Activated gamma-delta T cell treated with anti-CD3 and anti-CD28 coated beads, Interleukin-2, amount 50 U/mL, for 16 hours (primary cell): ENCODE data around the gene CD2AP.
"Not testable (repeated sequence)": the region's sequence is repeated elsewhere in the genome, so short reads cannot be mapped to it uniquely, and the experiment has no call there.

Experiments
- DNase-seq: peaks from one replicate; pipeline ENCODE4 v3.0.0-alpha.2; 2020; ENCODE audit warnings: low read depth

CD2AP gene, protein sequence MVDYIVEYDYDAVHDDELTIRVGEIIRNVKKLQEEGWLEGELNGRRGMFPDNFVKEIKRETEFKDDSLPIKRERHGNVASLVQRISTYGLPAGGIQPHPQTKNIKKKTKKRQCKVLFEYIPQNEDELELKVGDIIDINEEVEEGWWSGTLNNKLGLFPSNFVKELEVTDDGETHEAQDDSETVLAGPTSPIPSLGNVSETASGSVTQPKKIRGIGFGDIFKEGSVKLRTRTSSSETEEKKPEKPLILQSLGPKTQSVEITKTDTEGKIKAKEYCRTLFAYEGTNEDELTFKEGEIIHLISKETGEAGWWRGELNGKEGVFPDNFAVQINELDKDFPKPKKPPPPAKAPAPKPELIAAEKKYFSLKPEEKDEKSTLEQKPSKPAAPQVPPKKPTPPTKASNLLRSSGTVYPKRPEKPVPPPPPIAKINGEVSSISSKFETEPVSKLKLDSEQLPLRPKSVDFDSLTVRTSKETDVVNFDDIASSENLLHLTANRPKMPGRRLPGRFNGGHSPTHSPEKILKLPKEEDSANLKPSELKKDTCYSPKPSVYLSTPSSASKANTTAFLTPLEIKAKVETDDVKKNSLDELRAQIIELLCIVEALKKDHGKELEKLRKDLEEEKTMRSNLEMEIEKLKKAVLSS

GRCh38 chr6:47477497-47478232, at the start of gene CD2AP:
TSS of gene CD2AP (plus strand) at chr6:47477789. CDS start at chr6:47478245, 456 bp downstream.
- peak; percentile 82 for DNase-seq

DNA sequence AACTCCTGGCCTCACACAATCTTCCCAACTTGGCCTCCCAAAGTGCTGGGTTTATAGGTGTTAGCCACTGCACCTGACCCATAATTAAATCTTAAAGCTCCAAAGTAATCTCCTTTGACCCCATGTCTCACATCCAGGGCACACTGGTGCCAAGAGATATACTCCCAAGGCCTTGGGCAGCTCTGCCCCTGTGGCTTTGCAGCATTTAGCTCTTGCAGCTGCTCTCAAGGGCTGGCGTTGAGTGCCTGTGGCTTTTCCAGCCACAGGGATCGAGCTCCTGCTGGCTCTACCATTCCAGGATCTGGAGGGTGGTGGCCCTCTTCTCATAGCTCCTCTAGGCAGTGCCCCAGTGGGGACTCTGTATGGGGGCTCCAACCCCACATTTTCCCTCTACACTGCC, 49.3 kb upstream of the CD2AP start:
- no peak for DNase-seq

DNA sequence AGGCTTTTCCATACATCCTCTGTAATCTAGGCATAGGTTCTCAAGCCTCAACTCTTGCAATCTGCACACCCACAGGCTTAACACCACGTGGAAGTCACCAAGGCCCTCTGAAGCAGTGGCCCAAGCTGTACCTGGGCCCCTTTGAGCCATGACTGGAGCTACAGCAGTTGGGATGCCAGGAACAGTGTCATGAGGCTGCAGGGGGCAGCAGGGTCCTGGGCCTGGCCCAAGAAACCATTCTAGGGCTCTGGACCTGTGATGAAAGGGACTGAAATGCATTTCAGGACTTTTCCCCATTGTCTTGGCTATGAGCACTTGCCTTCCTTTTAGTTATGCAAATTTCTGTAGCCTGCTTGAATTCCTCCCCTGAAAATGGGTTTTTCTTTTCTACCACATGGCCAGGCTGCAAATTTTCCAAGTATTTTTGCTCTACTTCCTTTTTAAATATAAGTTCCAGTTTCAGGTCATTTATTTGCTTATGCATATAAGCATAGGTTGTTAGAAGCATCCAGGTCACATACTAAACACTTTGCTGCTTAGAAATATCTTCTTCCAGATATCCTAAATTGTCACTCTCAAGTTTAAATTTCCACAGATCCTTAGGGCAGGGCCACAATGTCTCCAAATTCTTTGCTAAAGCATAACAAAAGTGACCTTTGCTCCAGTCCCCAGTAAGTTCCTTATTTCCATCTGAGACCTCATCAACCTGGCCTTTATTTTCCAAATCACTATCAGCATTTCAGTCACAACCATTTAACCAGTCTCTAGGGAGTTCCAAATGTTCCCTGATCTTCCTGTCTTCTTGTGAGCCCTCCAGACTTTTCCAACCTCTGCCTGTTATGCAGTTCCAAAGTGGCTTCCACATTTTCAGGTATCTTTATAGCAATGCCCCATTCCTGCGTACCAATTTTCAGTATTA, 48.6 kb upstream of the CD2AP start:
- DNase-seq, result no peak

DNA sequence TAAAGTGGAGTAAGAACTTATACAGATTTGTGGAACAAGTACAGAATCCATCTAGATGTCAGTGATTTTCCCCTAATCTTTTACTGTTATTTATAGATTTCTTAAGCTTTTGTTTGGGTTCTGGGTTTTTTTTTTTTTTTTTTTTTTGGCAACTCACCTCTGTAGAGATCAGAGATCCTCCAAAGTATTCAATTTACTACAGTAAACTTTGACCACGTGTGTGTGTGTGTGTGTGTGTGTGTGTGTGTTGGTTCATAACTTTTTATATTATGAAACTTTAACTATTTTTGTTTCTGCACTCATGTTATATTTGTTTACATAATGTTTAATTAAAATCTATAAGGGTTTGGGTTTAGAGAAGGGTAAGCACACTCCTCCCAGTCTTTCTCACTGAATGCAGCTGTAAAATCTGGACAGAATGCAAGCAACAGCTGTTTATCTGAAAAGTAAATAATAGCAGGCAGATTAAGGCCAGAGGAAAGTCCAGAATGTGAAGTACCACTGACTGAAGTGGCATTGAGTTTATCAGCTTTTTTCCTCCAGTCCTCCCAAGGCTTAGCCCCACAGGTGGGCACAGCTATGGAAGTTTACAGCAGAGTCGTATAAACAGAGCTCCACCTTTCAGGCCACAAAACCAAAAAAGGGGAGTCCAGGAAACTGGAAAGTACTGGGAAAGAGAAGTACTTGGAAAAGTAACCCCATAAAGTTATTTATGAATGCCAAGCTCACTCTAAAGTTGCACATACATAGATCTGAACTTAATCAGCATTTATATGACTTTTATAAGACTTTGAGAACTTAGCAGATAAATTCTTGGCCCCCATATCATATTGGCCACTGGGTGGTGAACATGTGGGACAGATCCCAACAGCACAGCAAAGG, 43.0 kb upstream of the CD2AP start:
- no peak for DNase-seq

GRCh38 chr6:47435254-47435612, 42.4 kb upstream of the CD2AP start:
- no peak for DNase-seq

DNA sequence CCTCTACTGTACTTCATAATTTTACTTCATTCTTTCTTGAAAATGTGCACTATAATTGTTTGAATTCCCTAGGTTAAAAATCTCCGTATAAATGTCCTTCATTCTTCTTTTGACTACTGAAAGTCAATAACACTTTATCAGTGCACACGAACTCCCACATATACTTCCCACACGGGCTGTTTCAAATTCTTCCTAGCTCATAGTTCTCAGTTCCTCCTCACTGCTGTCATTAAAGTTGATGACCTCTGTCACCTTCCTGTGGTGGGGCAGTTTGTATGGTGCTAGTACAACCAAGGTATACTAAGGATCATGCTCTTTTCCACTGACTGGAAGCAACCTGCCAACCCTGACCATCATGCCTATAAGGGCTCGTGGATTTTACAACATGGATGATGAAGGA, 40.0 kb upstream of the CD2AP start:
- no peak for DNase-seq

DNA sequence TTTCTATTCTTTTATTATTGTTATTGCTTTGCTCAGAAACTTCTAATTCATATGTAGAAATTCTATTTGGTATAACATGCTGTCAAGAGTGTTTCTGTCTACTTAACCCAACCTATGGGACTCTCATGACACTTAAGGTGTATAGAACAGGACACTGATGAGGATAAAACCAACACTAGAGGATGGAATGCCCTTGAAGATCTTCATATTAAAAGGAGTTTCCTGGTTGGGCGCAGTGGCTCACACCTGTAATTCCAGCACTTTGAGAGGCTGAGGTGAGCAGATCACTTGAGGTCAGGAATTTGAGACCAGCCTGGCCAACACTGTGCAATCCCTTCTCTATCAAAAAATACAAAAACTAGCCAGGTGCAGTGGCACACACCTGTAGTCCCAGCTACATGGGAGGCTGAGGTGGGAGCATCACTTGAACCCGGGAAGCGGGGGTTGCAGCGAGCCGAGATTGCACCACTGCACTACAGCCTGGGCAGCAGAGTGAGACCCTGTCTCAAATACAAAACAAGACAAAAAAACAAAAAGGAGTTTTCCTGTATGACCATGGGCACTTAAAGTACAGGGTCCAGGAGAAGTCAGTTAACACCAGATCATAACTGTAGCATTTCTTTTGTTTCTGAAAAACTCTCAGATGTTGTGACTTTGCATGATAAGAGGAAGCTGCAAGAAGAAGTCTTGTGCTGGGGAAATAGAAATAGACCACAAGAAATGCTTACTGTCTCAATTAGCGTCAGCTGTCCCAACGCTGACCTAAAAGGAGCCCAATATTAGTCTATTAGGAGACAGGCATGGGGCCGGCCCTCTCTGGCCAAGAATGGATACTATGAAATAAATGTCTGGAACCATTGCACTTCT, 38.9 kb upstream of the CD2AP start:
- no peak for DNase-seq

- DNase-seq, result no peak
Measured at GRCh38 chr6:47439348-47439668, 38.3 kb upstream of the CD2AP start.

GRCh38 chr6:47440719-47441118, 36.9 kb upstream of the CD2AP start:
- no peak for DNase-seq

- DNase-seq, result not testable (repeated sequence)
Measured at GRCh38 chr6:47444964-47445363, 32.6 kb upstream of the CD2AP start.

- no peak for DNase-seq
Measured at GRCh38 chr6:47446669-47447330, 30.8 kb upstream of the CD2AP start.

GRCh38 chr6:47447722-47448121, 29.9 kb upstream of the CD2AP start:
- no peak for DNase-seq

- no peak for DNase-seq
Measured at GRCh38 chr6:47451162-47451561, 26.4 kb upstream of the CD2AP start.

DNA sequence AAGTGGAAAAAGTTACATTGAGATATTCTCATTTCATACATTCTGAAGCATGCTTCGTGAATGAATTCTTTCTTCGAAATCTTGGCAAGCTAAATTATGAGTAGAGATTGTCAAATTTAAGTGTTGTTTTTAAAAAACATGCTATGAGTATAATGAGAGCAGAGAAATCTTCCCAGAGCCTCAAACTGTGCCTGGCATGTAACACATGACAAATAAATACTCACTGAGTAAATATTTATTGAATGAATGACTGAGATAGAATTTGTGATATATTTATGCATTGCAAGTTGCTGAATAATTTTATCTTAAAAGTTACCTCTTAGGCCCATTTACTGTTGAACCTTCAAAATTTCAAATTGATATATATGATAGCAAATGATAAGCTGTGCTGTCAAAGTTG, 24.7 kb upstream of the CD2AP start:
- DNase-seq, result no peak

- no peak for DNase-seq
Measured at GRCh38 chr6:47453372-47453936, 24.1 kb upstream of the CD2AP start.

GRCh38 chr6:47454713-47455396, 22.7 kb upstream of the CD2AP start:
- DNase-seq, result no peak

DNA sequence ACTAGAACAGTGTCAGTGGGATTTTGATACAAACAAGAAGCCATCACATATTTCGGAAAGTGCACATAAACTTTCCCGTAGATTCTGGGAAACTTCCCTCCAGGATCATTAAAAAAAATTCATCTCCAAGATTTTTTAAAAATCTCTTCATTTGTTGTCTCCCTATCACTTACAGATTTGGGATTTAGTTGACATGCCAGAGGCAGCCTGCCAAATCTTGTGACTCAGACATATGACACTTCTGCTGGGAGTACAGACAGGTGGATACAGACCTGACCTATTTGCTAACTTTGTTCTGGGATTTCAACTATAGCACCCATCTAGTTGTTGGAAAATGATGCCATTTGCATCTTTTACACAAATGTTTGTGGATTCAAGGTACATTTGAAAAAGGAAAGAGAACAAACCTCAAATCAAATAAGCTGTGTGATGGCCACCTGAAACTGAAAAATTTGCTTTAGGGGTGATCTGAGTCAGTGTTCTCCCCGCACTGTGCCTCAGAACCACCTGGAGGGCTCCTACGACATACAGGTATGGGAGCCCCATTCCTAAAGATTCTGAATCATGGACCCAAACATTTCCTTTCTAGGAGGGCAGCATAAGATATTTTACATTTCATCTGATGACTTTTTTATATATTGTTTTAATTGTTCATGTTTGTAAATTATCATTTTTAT, 21.9 kb upstream of the CD2AP start:
- no peak for DNase-seq

- DNase-seq, result no peak
Measured at GRCh38 chr6:47456536-47456975, 21.0 kb upstream of the CD2AP start.
